Measurements from ENCODE around the gene RPS6KA6.

- TF ChIP-seq, protein P1, sequence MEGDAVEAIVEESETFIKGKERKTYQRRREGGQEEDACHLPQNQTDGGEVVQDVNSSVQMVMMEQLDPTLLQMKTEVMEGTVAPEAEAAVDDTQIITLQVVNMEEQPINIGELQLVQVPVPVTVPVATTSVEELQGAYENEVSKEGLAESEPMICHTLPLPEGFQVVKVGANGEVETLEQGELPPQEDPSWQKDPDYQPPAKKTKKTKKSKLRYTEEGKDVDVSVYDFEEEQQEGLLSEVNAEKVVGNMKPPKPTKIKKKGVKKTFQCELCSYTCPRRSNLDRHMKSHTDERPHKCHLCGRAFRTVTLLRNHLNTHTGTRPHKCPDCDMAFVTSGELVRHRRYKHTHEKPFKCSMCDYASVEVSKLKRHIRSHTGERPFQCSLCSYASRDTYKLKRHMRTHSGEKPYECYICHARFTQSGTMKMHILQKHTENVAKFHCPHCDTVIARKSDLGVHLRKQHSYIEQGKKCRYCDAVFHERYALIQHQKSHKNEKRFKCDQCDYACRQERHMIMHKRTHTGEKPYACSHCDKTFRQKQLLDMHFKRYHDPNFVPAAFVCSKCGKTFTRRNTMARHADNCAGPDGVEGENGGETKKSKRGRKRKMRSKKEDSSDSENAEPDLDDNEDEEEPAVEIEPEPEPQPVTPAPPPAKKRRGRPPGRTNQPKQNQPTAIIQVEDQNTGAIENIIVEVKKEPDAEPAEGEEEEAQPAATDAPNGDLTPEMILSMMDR (IDR thresholded peaks at IDR 0.05) = no peak
- TF ChIP-seq SMC3 (IDR thresholded peaks at IDR 0.05; ENCODE audit: low read depth, low read length) (no peak), SIN3A (IDR thresholded peaks at IDR 0.05; ENCODE audit: borderline replicate concordance, low read depth, low read length) (no peak), YY1 (IDR thresholded peaks at IDR 0.05; ENCODE audit: low read depth) (no peak), TAF1 (IDR thresholded peaks at IDR 0.05; ENCODE audit: borderline replicate concordance, low read depth, low read length) (no peak), EZH2phosphoT487 (IDR thresholded peaks at IDR 0.05; ENCODE audit: borderline replicate concordance, low read depth) (no peak), JUND (IDR thresholded peaks at IDR 0.05) (no peak), NRF1 (IDR thresholded peaks at IDR 0.05; ENCODE audit: low read depth, low read length) (no peak), EP300 (IDR thresholded peaks at IDR 0.05; ENCODE audit: borderline replicate concordance in 1 of 2, low read depth in 1 of 2, low read length in 1 of 2) (no peak), REST (IDR thresholded peaks at IDR 0.05; ENCODE audit: low read depth, low read length) (no peak), CHD2 (IDR thresholded peaks at IDR 0.05; ENCODE audit: low read length, partially characterized antibody) (no peak), FOSL2 (IDR thresholded peaks at IDR 0.05; ENCODE audit: borderline replicate concordance, low read depth) (no peak)
- TF ChIP-seq, protein P2, sequence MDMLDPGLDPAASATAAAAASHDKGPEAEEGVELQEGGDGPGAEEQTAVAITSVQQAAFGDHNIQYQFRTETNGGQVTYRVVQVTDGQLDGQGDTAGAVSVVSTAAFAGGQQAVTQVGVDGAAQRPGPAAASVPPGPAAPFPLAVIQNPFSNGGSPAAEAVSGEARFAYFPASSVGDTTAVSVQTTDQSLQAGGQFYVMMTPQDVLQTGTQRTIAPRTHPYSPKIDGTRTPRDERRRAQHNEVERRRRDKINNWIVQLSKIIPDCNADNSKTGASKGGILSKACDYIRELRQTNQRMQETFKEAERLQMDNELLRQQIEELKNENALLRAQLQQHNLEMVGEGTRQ (IDR thresholded peaks at IDR 0.05; ENCODE audit: borderline replicate concordance, low read depth, low read length) = no peak
- TF ChIP-seq, protein P3, sequence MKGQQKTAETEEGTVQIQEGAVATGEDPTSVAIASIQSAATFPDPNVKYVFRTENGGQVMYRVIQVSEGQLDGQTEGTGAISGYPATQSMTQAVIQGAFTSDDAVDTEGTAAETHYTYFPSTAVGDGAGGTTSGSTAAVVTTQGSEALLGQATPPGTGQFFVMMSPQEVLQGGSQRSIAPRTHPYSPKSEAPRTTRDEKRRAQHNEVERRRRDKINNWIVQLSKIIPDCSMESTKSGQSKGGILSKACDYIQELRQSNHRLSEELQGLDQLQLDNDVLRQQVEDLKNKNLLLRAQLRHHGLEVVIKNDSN (IDR thresholded peaks at IDR 0.05; ENCODE audit: borderline replicate concordance, low read depth) = no peak
Measured at GRCh38 chrX:84175958-84176357, 12.0 kb downstream of the RPS6KA6 start.

Measured in SK-N-SH (cell line).